HCT116 (cell line): Measurements from ENCODE around the gene GLDN. TPM values are rescaled to one million over a fixed set of nuclear protein-coding genes. Genes with fewer than 3 reads are reported as not detected.

ENCODE experiments used
- ATAC-seq: fragments of 200-7000 bp; cut with Tn5 transposase; 2 replicates; pipeline ENCODE4 v1.9.1; 2020; ENCODE audit warnings: mild to moderate bottlenecking, moderate library complexity
- BruUV-seq: library from RNA; stranded (reverse); fragments of 400-500 nt; replicated peaks from 2 replicates; lab custom pipeline; 2021; lab: Mats Ljungman, UMichigan
- CTCF ChIA-PET: fragments of 300-600 bp; sonication (Branson Sonifier 250); formaldehyde crosslinking; loops from one replicate; lab custom pipeline; 2021; ENCODE audit warnings: antibody characterized with exemption; lab: Charles Lee
- POLR2A ChIA-PET: fragments of 300-600, 350-600 bp; sonication (Branson Sonifier 250); formaldehyde crosslinking; loops from one replicate; lab custom pipeline; 2021; ENCODE audit warnings: antibody characterized with exemption; lab: Charles Lee
- RAD21 ChIA-PET, 2 experiments: fragments of 300-600 bp; sonication (Branson Sonifier 250); formaldehyde crosslinking; loops; one replicate each; lab custom pipeline; 2023; ENCODE audit warnings: low total read pairs in 2 of 2; ENCODE audit not compliant: uncharacterized antibody in 2 of 2, unreplicated experiment in 2 of 2, low non-redundant PET in 1 of 2; lab: Charles Lee
- DNase-seq: peaks from one replicate; pipeline ENCODE4 v3.0.0-alpha.2; 2010; ENCODE audit warnings: low read depth, low spot score
- H2AFZ ChIP-seq: fragments of 200-600 bp; shearing (Covaris generic), sonication (generic); 2 replicates; pipeline ENCODE4 v1.6.1; 2017; ENCODE audit warnings: low read depth, mixed run types, mixed read lengths, antibody characterized with exemption, low read length; ENCODE audit not compliant: poor library complexity, severe bottlenecking
- H3K27ac ChIP-seq: 2 replicates; pipeline ENCODE4 v1.5.1; 2012; ENCODE audit warnings: low read depth, low read length
- H3K27me3 ChIP-seq: fragments of 200-600 bp; sonication (generic); 2 replicates; pipeline ENCODE4 v1.6.1; 2016; ENCODE audit warnings: mixed run types, low read length, mixed read lengths; ENCODE audit not compliant: insufficient read depth
- H3K36me3 ChIP-seq, 2 experiments: fragments of 200-500 bp in 1 of 2; fragments of 200-600 bp in 1 of 2; sonication (Bioruptor generic) in 1 of 2; sonication (generic) in 1 of 2; 2 replicates each; pipeline versions ENCODE4 v1.5.1 to v1.6.1; 2014 to 2016; ENCODE audit warnings: low read length in 2 of 2, inconsistent platforms in 1 of 2, mixed read lengths in 1 of 2, mixed run types in 1 of 2; ENCODE audit not compliant: insufficient read depth in 2 of 2, control insufficient read depth in 1 of 2
- H3K4me1 ChIP-seq, 2 experiments: fragments of 200-600 bp in 1 of 2; sonication (generic) in 1 of 2; 2 replicates each; pipeline versions ENCODE4 v1.5.1 to v1.6.1; 2012 to 2017; ENCODE audit warnings: low read length in 2 of 2, inconsistent platforms in 1 of 2, mild to moderate bottlenecking in 1 of 2, mixed read lengths in 1 of 2, mixed run types in 1 of 2, moderate library complexity in 1 of 2; ENCODE audit not compliant: insufficient read depth in 2 of 2, control insufficient read depth in 1 of 2
- H3K4me2 ChIP-seq: fragments of 200-600 bp; sonication (generic); 2 replicates; pipeline ENCODE4 v1.6.1; 2017; ENCODE audit warnings: mixed run types, low read length, mixed read lengths
- H3K4me3 ChIP-seq, 2 experiments: fragments of 200-600 bp in 1 of 2; sonication (generic) in 1 of 2; replicated peaks in 1 of 2; 2 replicates each; pipeline ENCODE4 v1.5.1; 2011 to 2016; ENCODE audit warnings: low read length in 2 of 2, control low read depth in 1 of 2, low read depth in 1 of 2, mild to moderate bottlenecking in 1 of 2, mixed read lengths in 1 of 2, mixed run types in 1 of 2
- H3K79me2 ChIP-seq: fragments of 200-600 bp; sonication (generic); 2 replicates; pipeline ENCODE4 v1.6.1; 2017; ENCODE audit warnings: mild to moderate bottlenecking, mixed run types, low read length, moderate library complexity, mixed read lengths; ENCODE audit not compliant: insufficient read depth
- H3K9ac ChIP-seq: fragments of 200-600 bp; sonication (generic); 2 replicates; pipeline ENCODE4 v1.6.1; 2016; ENCODE audit warnings: low read length, mixed read lengths
- H3K9me2 ChIP-seq: fragments of 200-600 bp; sonication (generic), shearing (Covaris generic); 2 replicates; pipeline ENCODE4 v1.6.1; 2017; ENCODE audit warnings: mixed run types, mild to moderate bottlenecking, moderate library complexity; ENCODE audit not compliant: insufficient read depth
- H3K9me3 ChIP-seq, 2 experiments: fragments of 200-500 bp in 1 of 2; fragments of 200-600 bp in 1 of 2; sonication (Bioruptor generic) in 1 of 2; sonication (generic) in 1 of 2; 2 replicates each; pipeline ENCODE4 v1.6.1; 2014 to 2017; ENCODE audit warnings: low read length in 2 of 2, mixed read lengths in 2 of 2, inconsistent platforms in 1 of 2, low read depth in 1 of 2, mild to moderate bottlenecking in 1 of 2, mixed run types in 1 of 2, moderate library complexity in 1 of 2; ENCODE audit not compliant: control insufficient read depth in 1 of 2, insufficient read depth in 1 of 2
- H4K20me1 ChIP-seq: fragments of 200-600 bp; sonication (generic), shearing (Covaris generic); 2 replicates; pipeline ENCODE4 v1.6.1; 2017; ENCODE audit warnings: mixed run types, mild to moderate bottlenecking, moderate library complexity; ENCODE audit not compliant: insufficient read depth
- CBX3 ChIP-seq: IDR thresholded peaks from 2 replicates; pipeline ENCODE4 v1.6.1; 2012; ENCODE audit warnings: low read depth
- CEBPB ChIP-seq: IDR thresholded peaks from 2 replicates; pipeline ENCODE4 v1.6.1; 2012; ENCODE audit warnings: low read depth
- EGR1 ChIP-seq: IDR thresholded peaks from 2 replicates; pipeline ENCODE4 v1.6.1; 2012; ENCODE audit warnings: low read depth
- ELF1 ChIP-seq: IDR thresholded peaks from 2 replicates; pipeline ENCODE4 v1.6.1; 2012; ENCODE audit warnings: low read depth, borderline replicate concordance
- EZH2 ChIP-seq: fragments of 200-600 bp; sonication (generic); IDR thresholded peaks from 2 replicates; pipeline ENCODE4 v1.6.1; 2017; ENCODE audit warnings: antibody characterized with exemption, mixed run types
- FOSL1 ChIP-seq: IDR thresholded peaks from 2 replicates; pipeline ENCODE4 v1.6.1; 2012; ENCODE audit warnings: low read depth
- MAX ChIP-seq: IDR thresholded peaks from 2 replicates; pipeline ENCODE4 v1.6.1; 2012
- POLR2A ChIP-seq: IDR thresholded peaks from 2 replicates; pipeline ENCODE4 v1.7.0; 2011; ENCODE audit warnings: borderline replicate concordance; ENCODE audit not compliant: insufficient read depth, insufficient read length; ENCODE audit errors: extremely low read depth
- RAD21 ChIP-seq: IDR thresholded peaks from 2 replicates; pipeline ENCODE4 v1.6.1; 2012; ENCODE audit warnings: low read depth, mild to moderate bottlenecking
- SP1 ChIP-seq: IDR thresholded peaks from 2 replicates; pipeline ENCODE4 v1.6.1; 2012; ENCODE audit warnings: low read depth
- SRF ChIP-seq: IDR thresholded peaks from 2 replicates; pipeline ENCODE4 v1.6.1; 2012; ENCODE audit warnings: low read depth
- ZBTB33 ChIP-seq: IDR thresholded peaks from 2 replicates; pipeline ENCODE4 v1.6.1; 2011; ENCODE audit warnings: mild to moderate bottlenecking, low read length, moderate library complexity; ENCODE audit not compliant: insufficient replicate concordance; ENCODE audit errors: extremely low read depth
- intact Hi-C: fragments of 100-400 bp; cut with micrococcal nuclease; formaldehyde crosslinking; loops from 2 replicates; pipeline ENCODE4 v1.10.0; 2022
- total RNA-seq: library from RNA; stranded (reverse); gene quantifications from one replicate; pipeline ENCODE4 v1.2.1, GENCODE V29; 2021; ENCODE audit not compliant: unreplicated experiment

GLDN gene
- total RNA-seq, 1 experiment from 2014 or later, result 3.0 TPM

- Histone ChIP-seq H3K9ac (no peak overlapping the region), H3K27me3 (peaks cover 3% of the 10 kb centered on the region; the same call in 1 of the 2 replicates), H3K36me3 (no peaks in the 10 kb centered on the region), H3K4me2 (no peak overlapping the region), H3K4me3 (no peak overlapping the region), H3K4me1 (no peaks in the 10 kb centered on the region), H3K9me2 (no peaks in the 10 kb centered on the region), H3K27ac (no peak overlapping the region), H3K9me3 (no peaks in the 10 kb centered on the region), H3K79me2 (no peaks in the 10 kb centered on the region), H2AFZ (no peak overlapping the region), H4K20me1 (no peaks in the 10 kb centered on the region)
- POLR2A ChIA-PET, result no interaction called here
- DNase-seq (no peak), ATAC-seq (no peak)
- BruUV-seq, result no TSS peak
- intact Hi-C loops, result no loop called here
- CTCF ChIA-PET, result no interaction called here
- no peak for TF ChIP-seq EZH2
- no peak for TF ChIP-seq FOSL1
- no peak for TF ChIP-seq CBX3
- TF ChIP-seq MAX, result no peak
- no peak for TF ChIP-seq ZBTB33
- no peak for TF ChIP-seq SP1
- no peak for TF ChIP-seq ELF1
- TF ChIP-seq EGR1, result no peak
- no peak for TF ChIP-seq RAD21
- TF ChIP-seq CEBPB, result no peak
- TF ChIP-seq POLR2A, result no peak
- TF ChIP-seq SRF, result no peak
- RAD21 ChIA-PET, result no interaction called here
Measured at GRCh38 chr15:51303462-51303980, 37.9 kb upstream of the GLDN start.
